SJCRH30 (cell line): ENCODE data around the gene TWIST1. TPM values are rescaled to one million over a fixed set of nuclear protein-coding genes. Genes with fewer than 3 reads are reported as not detected.

ENCODE experiments used
- DNase-seq, 2 experiments: peaks; one replicate each; pipeline ENCODE4 v3.0.0-alpha.2; 2015 to 2020
- H3K27ac ChIP-seq: fragments of 250-450 bp; sonication (Bioruptor Pico); 2 replicates; pipeline ENCODE4 v1.5.1; 2020; ENCODE audit warnings: mild to moderate bottlenecking, moderate library complexity
- H3K27me3 ChIP-seq: fragments of 250-450 bp; sonication (Bioruptor Pico); 2 replicates; pipeline ENCODE4 v1.5.1; 2020; ENCODE audit warnings: mild to moderate bottlenecking, moderate library complexity
- H3K36me3 ChIP-seq: fragments of 250-450 bp; sonication (Bioruptor Pico); 2 replicates; pipeline ENCODE4 v1.5.1; 2020; ENCODE audit warnings: mild to moderate bottlenecking, moderate library complexity
- H3K4me1 ChIP-seq: fragments of 250-450 bp; sonication (Bioruptor Pico); 2 replicates; pipeline ENCODE4 v1.5.1; 2020; ENCODE audit warnings: mild to moderate bottlenecking, moderate library complexity
- H3K4me3 ChIP-seq: fragments of 250-450 bp; sonication (Bioruptor Pico); 2 replicates; pipeline ENCODE4 v1.5.1; 2020; ENCODE audit warnings: mild to moderate bottlenecking, moderate library complexity
- H3K9me3 ChIP-seq: fragments of 250-450 bp; sonication (Bioruptor Pico); replicated peaks from 2 replicates; pipeline ENCODE4 v1.5.1; 2020; ENCODE audit warnings: mild to moderate bottlenecking, moderate library complexity
- total RNA-seq: library from RNA; depleted of rRNA; stranded (reverse); fragments of >200 nt; shearing (Covaris generic); gene quantifications from 2 replicates; pipeline ENCODE4 v1.2.3, GENCODE V29; 2014

Gene TWIST1
- total RNA-seq, 1 experiment from 2014 or later = 5.2 TPM

- no peaks in the 10 kb centered on the region for H3K36me3 ChIP-seq
- H3K4me3 ChIP-seq = no peak overlapping the region
- no peaks in the 10 kb centered on the region for H3K4me1 ChIP-seq
- no peaks in the 10 kb centered on the region for H3K9me3 ChIP-seq
- H3K27ac ChIP-seq = no peak overlapping the region
- 0 out of 2 replicates have a peak, but pooled peaks cover 2% of the 10 kb centered on the region for H3K27me3 ChIP-seq
- DNase-seq = no peak
Observed at GRCh38 chr7:19118636-19119371, 1.4 kb upstream of the TWIST1 start.

- no peaks in the 10 kb centered on the region for H3K36me3 ChIP-seq
- H3K27ac ChIP-seq = no peak overlapping the region
- 0 out of 2 replicates have a peak, but pooled peaks cover 4% of the 10 kb centered on the region for H3K9me3 ChIP-seq
- no peaks in the 10 kb centered on the region for H3K27me3 ChIP-seq
- DNase-seq = no peak
- H3K4me1 ChIP-seq = no peaks in the 10 kb centered on the region
- H3K4me3 ChIP-seq = peak overlapping the region; percentile 81
Observed at GRCh38 chr7:19117870-19118608, 603 bp upstream of the TWIST1 start.

- DNase-seq = peak; percentile 35 to 55
- Histone ChIP-seq H3K9me3 (0 out of 2 replicates have a peak, but pooled peaks cover 8% of the 10 kb centered on the region), H3K36me3 (no peaks in the 10 kb centered on the region), H3K27ac (peak overlapping the region; percentile 41; the same call in 1 of the 2 replicates), H3K4me1 (no peaks in the 10 kb centered on the region), H3K27me3 (no peaks in the 10 kb centered on the region), H3K4me3 (peak overlapping the region; percentile 81)
Observed at GRCh38 chr7:19116121-19117090, 1.0 kb downstream of the TWIST1 start.

- H3K9me3 ChIP-seq = 0 out of 2 replicates have a peak, but pooled peaks cover 8% of the 10 kb centered on the region
- H3K27ac ChIP-seq = no peak overlapping the region
- DNase-seq = no peak
- no peaks in the 10 kb centered on the region for H3K27me3 ChIP-seq
- H3K36me3 ChIP-seq = no peaks in the 10 kb centered on the region
- H3K4me3 ChIP-seq = no peak overlapping the region
- no peaks in the 10 kb centered on the region for H3K4me1 ChIP-seq
Observed at GRCh38 chr7:19114551-19114855, 2.9 kb downstream of the TWIST1 start.

GRCh38 chr7:19113855-19114550 lies 3.4 kb downstream of the TWIST1 start:
- Histone ChIP-seq H3K27ac (no peak overlapping the region), H3K36me3 (no peaks in the 10 kb centered on the region), H3K4me1 (no peaks in the 10 kb centered on the region), H3K9me3 (0 out of 2 replicates have a peak, but pooled peaks cover 8% of the 10 kb centered on the region), H3K27me3 (no peaks in the 10 kb centered on the region), H3K4me3 (no peak overlapping the region)
- no peak for DNase-seq

- H3K27me3 ChIP-seq = no peaks in the 10 kb centered on the region
- H3K4me1 ChIP-seq = no peaks in the 10 kb centered on the region
- no peak overlapping the region for H3K4me3 ChIP-seq
- H3K9me3 ChIP-seq = 0 out of 2 replicates have a peak, but pooled peaks cover 8% of the 10 kb centered on the region
- no peaks in the 10 kb centered on the region for H3K36me3 ChIP-seq
- no peak overlapping the region for H3K27ac ChIP-seq
- no peak for DNase-seq
Observed at GRCh38 chr7:19113002-19113350, 4.5 kb downstream of the TWIST1 start.

GRCh38 chr7:19112274-19113001 lies 5.0 kb downstream of the TWIST1 start:
- Histone ChIP-seq H3K27ac (no peak overlapping the region), H3K4me3 (no peak overlapping the region), H3K9me3 (0 out of 2 replicates have a peak, but pooled peaks cover 8% of the 10 kb centered on the region), H3K4me1 (no peaks in the 10 kb centered on the region), H3K27me3 (no peaks in the 10 kb centered on the region), H3K36me3 (no peaks in the 10 kb centered on the region)
- no peak for DNase-seq

GRCh38 chr7:19111474-19112273 lies 5.8 kb downstream of the TWIST1 start:
- H3K36me3 ChIP-seq = no peaks in the 10 kb centered on the region
- no peak overlapping the region for H3K4me3 ChIP-seq
- no peak overlapping the region for H3K27ac ChIP-seq
- H3K27me3 ChIP-seq = no peaks in the 10 kb centered on the region
- H3K4me1 ChIP-seq = no peaks in the 10 kb centered on the region
- 0 out of 2 replicates have a peak, but pooled peaks cover 8% of the 10 kb centered on the region for H3K9me3 ChIP-seq
- no peak for DNase-seq

- H3K36me3 ChIP-seq = no peaks in the 10 kb centered on the region
- no peak overlapping the region for H3K27ac ChIP-seq
- no peak overlapping the region for H3K4me3 ChIP-seq
- no peak for DNase-seq
- H3K27me3 ChIP-seq = no peaks in the 10 kb centered on the region
- no peaks in the 10 kb centered on the region for H3K4me1 ChIP-seq
- H3K9me3 ChIP-seq = 0 out of 2 replicates have a peak, but pooled peaks cover 8% of the 10 kb centered on the region
Observed at GRCh38 chr7:19110776-19111175, 6.7 kb downstream of the TWIST1 start.

GRCh38 chr7:19110026-19110730 lies 7.3 kb downstream of the TWIST1 start:
- 0 out of 2 replicates have a peak, but pooled peaks cover 8% of the 10 kb centered on the region for H3K9me3 ChIP-seq
- H3K27ac ChIP-seq = no peak overlapping the region
- no peaks in the 10 kb centered on the region for H3K27me3 ChIP-seq
- H3K4me3 ChIP-seq = no peak overlapping the region
- no peaks in the 10 kb centered on the region for H3K36me3 ChIP-seq
- H3K4me1 ChIP-seq = no peaks in the 10 kb centered on the region
- no peak for DNase-seq

- H3K9me3 ChIP-seq = 0 out of 2 replicates have a peak, but pooled peaks cover 8% of the 10 kb centered on the region
- no peaks in the 10 kb centered on the region for H3K4me1 ChIP-seq
- H3K36me3 ChIP-seq = no peaks in the 10 kb centered on the region
- DNase-seq = no peak
- H3K27ac ChIP-seq = no peak overlapping the region
- H3K27me3 ChIP-seq = no peaks in the 10 kb centered on the region
- H3K4me3 ChIP-seq = no peak overlapping the region
Observed at GRCh38 chr7:19109000-19109946, 8.2 kb downstream of the TWIST1 start.
